Mucosa of descending colon (tissue), 3 donors: Measurements from ENCODE around the gene CSNK1G1. TPM values are rescaled to one million over a fixed set of nuclear protein-coding genes. Genes with fewer than 3 reads are reported as not detected.
"Not testable (repeated sequence)": the region's sequence is repeated elsewhere in the genome, so short reads cannot be mapped to it uniquely, and the experiment has no call there.

Experiments
- ATAC-seq: fragments of 200-7000 bp; cut with Tn5 transposase; one replicate; pipeline ENCODE4 v1.9.1; 2020; ENCODE audit warnings: mild to moderate bottlenecking, moderate library complexity
- DNase-seq, 3 donors: peaks; one replicate each; pipeline ENCODE4 v3.0.0-alpha.2; 2020
- H3K36me3 ChIP-seq: fragments of 200-600 bp; one replicate; pipeline ENCODE4 v1.8.0; 2021; ENCODE audit warnings: low read depth, mild to moderate bottlenecking
- H3K4me1 ChIP-seq: fragments of 200-600 bp; one replicate; pipeline ENCODE4 v1.8.0; 2021; ENCODE audit warnings: low read depth, mild to moderate bottlenecking
- H3K4me3 ChIP-seq: fragments of 200-600 bp; one replicate; pipeline ENCODE4 v1.8.0; 2021; ENCODE audit warnings: mild to moderate bottlenecking
- H3K9me3 ChIP-seq: fragments of 200-600 bp; one replicate; pipeline ENCODE4 v1.8.0; 2021; ENCODE audit warnings: mild to moderate bottlenecking
- CTCF ChIP-seq: fragments of 200-600 bp; IDR thresholded peaks from one replicate; pipeline ENCODE4 v1.8.0; 2022; ENCODE audit warnings: antibody characterized with exemption, mild to moderate bottlenecking
- intact Hi-C, 2 donors: fragments of 100-400 bp; cut with DNase I in 1 of 2; cut with micrococcal nuclease in 1 of 2; formaldehyde crosslinking; loops; one replicate each; pipeline versions ENCODE4 v1.11.0 to v1.11.1; 2022; cut with DNase I, micrococcal nuclease
- total RNA-seq, 3 donors: library from RNA; stranded (reverse); fragmentation: NEBNext Ultra II Directional in 2 of 3; extraction: Animal tissue kit (Norgen Biotek cat#: 25700) in 2 of 3; gene quantifications; one replicate each; pipeline versions ENCODE4 v1.2.1 to v1.2.4, GENCODE V29; 2021 to 2023
- donor health status: DM: no; HTN: no; CAD: no; lungs with moderate emphysema.
- donor health status: DM: no; HTN: no; CAD: no.
- donor health status: DM: no; HTN: yes; CAD: no.

Gene CSNK1G1
- total RNA-seq, 3 donors from 2014 or later = 19.1 to 22.3 (median 22.3) TPM

GRCh38 chr15:64355348-64355943 lies 527 bp downstream of the CSNK1G1 start:
- no peak for TF ChIP-seq CTCF
- H3K4me3 ChIP-seq = peak overlapping the region; percentile 30
- peaks cover 4% of the 10 kb centered on the region for H3K4me1 ChIP-seq
- intact Hi-C loops = no loop called here
- ATAC-seq (peak; percentile 36), DNase-seq (no peak)
- no peaks in the 10 kb centered on the region for H3K9me3 ChIP-seq
- H3K36me3 ChIP-seq = no peaks in the 10 kb centered on the region

- no peak for DNase-seq
- Histone ChIP-seq H3K4me1 (peaks cover 4% of the 10 kb centered on the region), H3K9me3 (no peaks in the 10 kb centered on the region), H3K4me3 (no peak overlapping the region), H3K36me3 (no peaks in the 10 kb centered on the region)
- no peak for TF ChIP-seq CTCF
- ATAC-seq = no peak
- intact Hi-C loops = no loop called here
Measured at GRCh38 chr15:64354688-64355344, 1.2 kb downstream of the CSNK1G1 start.

GRCh38 chr15:64351265-64351664 lies 4.7 kb downstream of the CSNK1G1 start:
- Histone ChIP-seq H3K36me3 (no peaks in the 10 kb centered on the region), H3K4me1 (peaks cover 4% of the 10 kb centered on the region), H3K4me3 (no peak overlapping the region), H3K9me3 (no peaks in the 10 kb centered on the region)
- TF ChIP-seq CTCF = no peak
- intact Hi-C loops = no loop called here
- DNase-seq (no peak), ATAC-seq (no peak)

- Histone ChIP-seq H3K4me1 (no peaks in the 10 kb centered on the region), H3K9me3 (no peaks in the 10 kb centered on the region), H3K4me3 (no peak overlapping the region), H3K36me3 (no peaks in the 10 kb centered on the region)
- TF ChIP-seq CTCF = no peak
- no peak for ATAC-seq
- intact Hi-C loops = no loop called here
- no peak for DNase-seq
Measured at GRCh38 chr15:64349375-64349774, 6.6 kb downstream of the CSNK1G1 start.

GRCh38 chr15:64348455-64348854 lies 7.5 kb downstream of the CSNK1G1 start:
- intact Hi-C loops = no loop called here
- DNase-seq (no peak), ATAC-seq (no peak)
- H3K9me3 ChIP-seq = no peaks in the 10 kb centered on the region
- H3K4me1 ChIP-seq = no peaks in the 10 kb centered on the region
- no peak overlapping the region for H3K4me3 ChIP-seq
- no peaks in the 10 kb centered on the region for H3K36me3 ChIP-seq
- no peak for TF ChIP-seq CTCF

GRCh38 chr15:64346242-64346641 lies 9.7 kb downstream of the CSNK1G1 start:
- intact Hi-C loops, H3K9me3 ChIP-seq, H3K4me1 ChIP-seq, H3K4me3 ChIP-seq, ATAC-seq, H3K36me3 ChIP-seq, DNase-seq: not testable (repeated sequence)
